H1 (cell line): ENCODE data around the gene NOLC1.

ENCODE experiments used
- BCL11A ChIP-seq, 2 experiments: IDR thresholded peaks; one replicate each; pipeline ENCODE4 v1.6.1; 2011; ENCODE audit warnings: low read depth in 2 of 2, low read length in 2 of 2, mild to moderate bottlenecking in 2 of 2
- CHD1 ChIP-seq: IDR thresholded peaks from 2 replicates; pipeline ENCODE4 v1.6.1; 2012; ENCODE audit warnings: low read depth, low read length, improper control_type of control experiment
- CHD2 ChIP-seq: IDR thresholded peaks from 2 replicates; pipeline ENCODE4 v1.6.1; 2012; ENCODE audit warnings: low read length, improper control_type of control experiment
- CTCF ChIP-seq, 3 experiments: IDR thresholded peaks; 1 replicate in 2 of 3; 2 replicates in 1 of 3; pipeline versions ENCODE4 v1.5.1 to v1.6.1; 2011; ENCODE audit warnings: low read length in 3 of 3, mild to moderate bottlenecking in 3 of 3, inconsistent platforms in 2 of 3, low read depth in 1 of 3, moderate library complexity in 1 of 3; ENCODE audit not compliant: insufficient read depth in 1 of 3; ENCODE audit errors: control extremely low read depth in 1 of 3
- EP300 ChIP-seq, 2 experiments: IDR thresholded peaks; 1 replicate in 1 of 2; 2 replicates in 1 of 2; pipeline ENCODE4 v1.6.1; 2011 to 2012; ENCODE audit warnings: low read depth in 2 of 2, low read length in 2 of 2, mild to moderate bottlenecking in 2 of 2, borderline replicate concordance in 1 of 2, inconsistent platforms in 1 of 2, moderate library complexity in 1 of 2
- EZH2 ChIP-seq: fragments of 200-600 bp; sonication (generic); IDR thresholded peaks from 2 replicates; pipeline ENCODE4 v1.7.1; 2012; ENCODE audit warnings: low read depth, mild to moderate bottlenecking, moderate library complexity, low read length, inconsistent platforms; ENCODE audit not compliant: severe bottlenecking
- GABPA ChIP-seq: IDR thresholded peaks from 2 replicates; pipeline ENCODE4 v1.6.1; 2011; ENCODE audit warnings: mild to moderate bottlenecking, low read length, moderate library complexity, borderline replicate concordance; ENCODE audit not compliant: insufficient read depth
- HDAC2 ChIP-seq, 2 experiments: fragments of 300-600 bp in 1 of 2; sonication (generic) in 1 of 2; IDR thresholded peaks; 2 replicates each; pipeline ENCODE4 v1.6.1; 2011 to 2012; ENCODE audit warnings: low read depth in 2 of 2, low read length in 2 of 2, mild to moderate bottlenecking in 2 of 2, moderate library complexity in 2 of 2, borderline replicate concordance in 1 of 2, inconsistent platforms in 1 of 2
- HDAC6 ChIP-seq: IDR thresholded peaks from one replicate; pipeline ENCODE4 v1.7.1; 2012; ENCODE audit warnings: low read depth, mild to moderate bottlenecking, inconsistent platforms, low read length, moderate library complexity
- JUND ChIP-seq: IDR thresholded peaks from 2 replicates; pipeline ENCODE4 v1.6.1; 2011; ENCODE audit warnings: mild to moderate bottlenecking, improper control_type of control experiment, low read length
- POLR2A ChIP-seq, 2 experiments: IDR thresholded peaks; 1 replicate in 1 of 2; 2 replicates in 1 of 2; pipeline ENCODE4 v1.6.1; 2011; ENCODE audit warnings: low read depth in 2 of 2, low read length in 2 of 2, mild to moderate bottlenecking in 2 of 2; ENCODE audit errors: control extremely low read depth in 1 of 2
- POU5F1 ChIP-seq: IDR thresholded peaks from 2 replicates; pipeline ENCODE4 v1.6.1; 2011; ENCODE audit warnings: low read depth, mild to moderate bottlenecking, low read length, moderate library complexity
- TAF1 ChIP-seq: IDR thresholded peaks from 2 replicates; pipeline ENCODE4 v1.6.1; 2011; ENCODE audit warnings: mild to moderate bottlenecking, low read depth, low read length
- USF2 ChIP-seq: IDR thresholded peaks from 2 replicates; pipeline ENCODE4 v1.6.1; 2011; ENCODE audit warnings: low read length, improper control_type of control experiment

- TF ChIP-seq POLR2A (IDR thresholded peaks at IDR 0.05; ENCODE audit: control extremely low read depth in 1 of 2, low read depth in 2 of 2, low read length in 2 of 2) (no peak), CTCF (IDR thresholded peaks at IDR 0.05; ENCODE audit: control extremely low read depth in 1 of 3, insufficient read depth in 1 of 3, low read depth in 1 of 3, low read length in 3 of 3) (no peak), POU5F1 (no peak), EZH2 (no peak), TAF1 (no peak), CHD1 (no peak), EP300 (IDR thresholded peaks at IDR 0.05; ENCODE audit: borderline replicate concordance in 1 of 2, low read depth in 2 of 2, low read length in 2 of 2) (no peak), USF2 (no peak), GABPA (no peak), CHD2 (no peak), HDAC6 (no peak), BCL11A (IDR thresholded peaks at IDR 0.05; ENCODE audit: low read depth in 2 of 2, low read length in 2 of 2) (no peak), JUND (no peak), HDAC2 (IDR thresholded peaks at IDR 0.05; ENCODE audit: borderline replicate concordance in 1 of 2, low read depth in 2 of 2, low read length in 2 of 2) (no peak)
Measured at GRCh38 chr10:102198027-102198426, 45.8 kb downstream of the NOLC1 start.
